Liver (tissue), 3 donors: ENCODE measurements around the gene TPD52L1.

Experiments
- ATF3 ChIP-seq: IDR thresholded peaks from 2 replicates; pipeline ENCODE4 v1.6.1; 2016; ENCODE audit warnings: antibody characterized with exemption
- CTCF ChIP-seq: fragments of 150-350 bp; IDR thresholded peaks from 2 replicates; pipeline ENCODE4 v1.5.1; 2017; ENCODE audit warnings: improper control_type of control experiment, low read depth, low read length; ENCODE audit not compliant: missing input control
- EGR1 ChIP-seq, 2 donors: IDR thresholded peaks; 2 replicates each; pipeline ENCODE4 v1.6.1; 2016 to 2018; ENCODE audit warnings: antibody characterized with exemption in 2 of 2, low read depth in 2 of 2
- GABPA ChIP-seq, 2 donors: IDR thresholded peaks in 1 of 2; conservative IDR thresholded peaks in 1 of 2; 2 replicates each; pipeline ENCODE4 v1.6.1; 2016; ENCODE audit warnings: antibody characterized with exemption in 2 of 2, mild to moderate bottlenecking in 1 of 2, moderate library complexity in 1 of 2
- JUND ChIP-seq, 2 donors: IDR thresholded peaks; 2 replicates each; pipeline ENCODE4 v1.6.1; 2016; ENCODE audit warnings: antibody characterized with exemption in 2 of 2
- MAX ChIP-seq: IDR thresholded peaks from 2 replicates; pipeline ENCODE4 v1.6.1; 2016; ENCODE audit warnings: antibody characterized with exemption
- RAD21 ChIP-seq, 2 donors: IDR thresholded peaks; 2 replicates each; pipeline ENCODE4 v1.6.1; 2016; ENCODE audit warnings: antibody characterized with exemption in 2 of 2, mild to moderate bottlenecking in 2 of 2
- REST ChIP-seq: IDR thresholded peaks from 2 replicates; pipeline ENCODE4 v1.6.1; 2016; ENCODE audit warnings: antibody characterized with exemption, mild to moderate bottlenecking
- SP1 ChIP-seq: IDR thresholded peaks from 2 replicates; pipeline ENCODE4 v1.6.1; 2018; ENCODE audit warnings: antibody characterized with exemption, mild to moderate bottlenecking
- TAF1 ChIP-seq: conservative IDR thresholded peaks from 2 replicates; pipeline ENCODE4 v1.6.1; 2016; ENCODE audit warnings: antibody characterized with exemption, mild to moderate bottlenecking
- YY1 ChIP-seq: IDR thresholded peaks from 2 replicates; pipeline ENCODE4 v1.6.1; 2016; ENCODE audit warnings: antibody characterized with exemption, mild to moderate bottlenecking
- ZBTB33 ChIP-seq: IDR thresholded peaks from 2 replicates; pipeline ENCODE4 v1.6.1; 2016; ENCODE audit warnings: antibody characterized with exemption
- donor health status: healthy.
- donor health status: healthy.

- TF ChIP-seq CTCF (no peak), YY1 (no peak), TAF1 (no peak), JUND (IDR thresholded peaks at IDR 0.05) (no peak), REST (no peak), GABPA (IDR thresholded peaks at IDR 0.05 in 1 of 2, conservative IDR thresholded peaks at IDR 0.05 in 1 of 2) (no peak), RAD21 (IDR thresholded peaks at IDR 0.05) (no peak), EGR1 (IDR thresholded peaks at IDR 0.05; ENCODE audit: low read depth in 2 of 2) (no peak), ZBTB33 (no peak), MAX (no peak), SP1 (no peak), ATF3 (no peak)
Observed at GRCh38 chr6:125231133-125231532, 77.6 kb downstream of the TPD52L1 start.
